ENCODE results near the gene HIRA.
"Not testable (repeated sequence)": the region's sequence is repeated elsewhere in the genome, so short reads cannot be mapped to it uniquely, and the experiment has no call there.

Gene HIRA

GRCh38 chr22:19330865-19331418, 100.6 kb downstream of the HIRA start:
- H3K9me2 ChIP-seq (replicated peaks; ENCODE audit: insufficient read depth, low read length): no peaks in the 10 kb centered on the region
- H3K36me3 ChIP-seq (ENCODE audit: low read length): peaks cover 5% of the 10 kb centered on the region; the same call in 1 of the 2 replicates
- no peak overlapping the region for H3K4me3 ChIP-seq (ENCODE audit: insufficient read depth, low read length, poor library complexity, severe bottlenecking)
- no peak overlapping the region for H2AFZ ChIP-seq (ENCODE audit: low read depth, low read length, severe bottlenecking)
- no peak overlapping the region for H3K9ac ChIP-seq (ENCODE audit: low read length)
- no peaks in the 10 kb centered on the region for H3K79me2 ChIP-seq (ENCODE audit: insufficient read depth, low read length)
- H3K27me3 ChIP-seq (ENCODE audit: low read length): no peaks in the 10 kb centered on the region
- no peak overlapping the region for H3K27ac ChIP-seq (ENCODE audit: low read depth, low read length)
- H3F3A ChIP-seq (ENCODE audit: insufficient read depth): no peaks in the 10 kb centered on the region
- H3K9me3 ChIP-seq (ENCODE audit: insufficient read depth, low read length): no peaks in the 10 kb centered on the region
- H3K4me2 ChIP-seq (ENCODE audit: low read depth, low read length, poor library complexity, severe bottlenecking): no peak overlapping the region
- no peak for TF ChIP-seq CTCF (IDR thresholded peaks at IDR 0.05; ENCODE audit: insufficient read depth, low read length, poor library complexity, severe bottlenecking)
- no peak for TF ChIP-seq EZH2phosphoT487 (conservative IDR thresholded peaks at IDR 0.05; ENCODE audit: low read length)
- no peaks in the 10 kb centered on the region for H4K20me1 ChIP-seq (ENCODE audit: low read depth, low read length)

GRCh38 chr22:19330205-19330604, 101.3 kb downstream of the HIRA start:
- H3K36me3 ChIP-seq (ENCODE audit: low read length); H3K9me3 ChIP-seq (ENCODE audit: insufficient read depth, low read length); H3K27ac ChIP-seq (ENCODE audit: low read depth, low read length); H3F3A ChIP-seq (ENCODE audit: insufficient read depth); H3K4me3 ChIP-seq (ENCODE audit: insufficient read depth, low read length, poor library complexity, severe bottlenecking); H3K4me2 ChIP-seq (ENCODE audit: low read depth, low read length, poor library complexity, severe bottlenecking); H4K20me1 ChIP-seq (ENCODE audit: low read depth, low read length); H3K27me3 ChIP-seq (ENCODE audit: low read length); H3K79me2 ChIP-seq (ENCODE audit: insufficient read depth, low read length); H3K9me2 ChIP-seq (replicated peaks; ENCODE audit: insufficient read depth, low read length); H2AFZ ChIP-seq (ENCODE audit: low read depth, low read length, severe bottlenecking); H3K9ac ChIP-seq (ENCODE audit: low read length): not testable (repeated sequence)

- H4K20me1 ChIP-seq (ENCODE audit: low read depth, low read length): no peaks in the 10 kb centered on the region
- H3F3A ChIP-seq (ENCODE audit: insufficient read depth): no peaks in the 10 kb centered on the region
- no peaks in the 10 kb centered on the region for H3K9me3 ChIP-seq (ENCODE audit: insufficient read depth, low read length)
- no peak overlapping the region for H3K27ac ChIP-seq (ENCODE audit: low read depth, low read length)
- no peak overlapping the region for H2AFZ ChIP-seq (ENCODE audit: low read depth, low read length, severe bottlenecking)
- TF ChIP-seq EZH2phosphoT487 (conservative IDR thresholded peaks at IDR 0.05; ENCODE audit: low read length) (no peak), CTCF (IDR thresholded peaks at IDR 0.05; ENCODE audit: insufficient read depth, low read length, poor library complexity, severe bottlenecking) (no peak)
- no peak overlapping the region for H3K4me2 ChIP-seq (ENCODE audit: low read depth, low read length, poor library complexity, severe bottlenecking)
- H3K27me3 ChIP-seq (ENCODE audit: low read length): no peaks in the 10 kb centered on the region
- H3K36me3 ChIP-seq (ENCODE audit: low read length): no peaks in the 10 kb centered on the region
- H3K4me3 ChIP-seq (ENCODE audit: insufficient read depth, low read length, poor library complexity, severe bottlenecking): no peak overlapping the region
- H3K79me2 ChIP-seq (ENCODE audit: insufficient read depth, low read length): no peaks in the 10 kb centered on the region
- H3K9ac ChIP-seq (ENCODE audit: low read length): no peak overlapping the region
- no peaks in the 10 kb centered on the region for H3K9me2 ChIP-seq (replicated peaks; ENCODE audit: insufficient read depth, low read length)
Observed at GRCh38 chr22:19329454-19329853, 102.1 kb downstream of the HIRA start.

GRCh38 chr22:19325296-19325948, 106.1 kb downstream of the HIRA start:
- TF ChIP-seq EZH2phosphoT487 (conservative IDR thresholded peaks at IDR 0.05; ENCODE audit: low read length): no peak
- no peak for TF ChIP-seq CTCF (IDR thresholded peaks at IDR 0.05; ENCODE audit: insufficient read depth, low read length, poor library complexity, severe bottlenecking)
- Histone ChIP-seq H3K79me2 (ENCODE audit: insufficient read depth, low read length) (no peaks in the 10 kb centered on the region), H3K4me2 (ENCODE audit: low read depth, low read length, poor library complexity, severe bottlenecking) (no peak overlapping the region), H4K20me1 (ENCODE audit: low read depth, low read length) (no peaks in the 10 kb centered on the region), H2AFZ (ENCODE audit: low read depth, low read length, severe bottlenecking) (no peak overlapping the region), H3F3A (ENCODE audit: insufficient read depth) (no peaks in the 10 kb centered on the region), H3K36me3 (ENCODE audit: low read length) (no peaks in the 10 kb centered on the region), H3K27me3 (ENCODE audit: low read length) (no peaks in the 10 kb centered on the region), H3K27ac (ENCODE audit: low read depth, low read length) (no peak overlapping the region), H3K9me2 (replicated peaks; ENCODE audit: insufficient read depth, low read length) (no peaks in the 10 kb centered on the region), H3K9ac (ENCODE audit: low read length) (no peak overlapping the region), H3K4me3 (ENCODE audit: insufficient read depth, low read length, poor library complexity, severe bottlenecking) (no peak overlapping the region), H3K9me3 (ENCODE audit: insufficient read depth, low read length) (no peaks in the 10 kb centered on the region)

- not testable (repeated sequence) for H2AFZ ChIP-seq (ENCODE audit: low read depth, low read length, severe bottlenecking); H3K9me2 ChIP-seq (replicated peaks; ENCODE audit: insufficient read depth, low read length); H3F3A ChIP-seq (ENCODE audit: insufficient read depth); H3K27me3 ChIP-seq (ENCODE audit: low read length); H3K27ac ChIP-seq (ENCODE audit: low read depth, low read length); H4K20me1 ChIP-seq (ENCODE audit: low read depth, low read length); H3K36me3 ChIP-seq (ENCODE audit: low read length); H3K4me3 ChIP-seq (ENCODE audit: insufficient read depth, low read length, poor library complexity, severe bottlenecking); H3K79me2 ChIP-seq (ENCODE audit: insufficient read depth, low read length); H3K9ac ChIP-seq (ENCODE audit: low read length); H3K4me2 ChIP-seq (ENCODE audit: low read depth, low read length, poor library complexity, severe bottlenecking); H3K9me3 ChIP-seq (ENCODE audit: insufficient read depth, low read length)
Observed at GRCh38 chr22:19323420-19323819, 108.1 kb downstream of the HIRA start.
